ENCODE measurements around the gene RHBG.

The RHBG gene

DNA sequence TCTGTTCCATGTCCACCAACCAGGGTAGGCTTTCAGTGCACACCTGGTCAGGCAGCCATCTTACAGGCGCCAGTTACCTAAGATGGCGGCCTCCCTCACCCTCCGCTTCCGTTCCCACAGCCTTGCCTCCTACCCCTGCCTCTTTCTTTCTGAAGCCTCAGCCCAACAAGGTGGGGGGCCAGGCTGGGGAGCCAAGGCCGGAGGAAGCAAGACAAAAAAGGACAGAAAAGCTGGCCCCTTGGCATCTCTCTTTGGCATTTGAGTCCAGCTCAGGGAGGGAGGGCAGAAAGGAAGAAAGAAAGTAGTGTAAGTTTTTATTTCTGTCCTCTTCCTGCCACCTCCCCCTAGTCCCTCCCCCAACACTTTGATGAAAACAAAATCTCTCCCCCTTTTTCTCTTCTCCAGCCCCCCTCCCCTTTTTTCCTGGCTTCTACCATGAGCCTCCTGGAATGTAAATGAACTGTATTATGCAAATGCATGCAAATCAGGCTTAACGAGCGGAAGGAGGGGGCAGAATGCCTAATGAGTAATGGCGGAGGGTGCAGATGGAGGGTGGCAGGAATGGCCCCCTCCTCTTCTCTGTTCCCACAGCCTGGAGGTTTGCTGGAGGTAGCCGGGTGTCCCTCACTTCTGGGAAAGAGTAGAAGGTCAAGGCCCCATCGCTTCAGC lies 43.8 kb downstream of the RHBG start:
- peaks cover 5% of the 10 kb centered on the region for H3K36me3 ChIP-seq (ENCODE audit: control insufficient read depth, insufficient read depth, low read length)
- TF ChIP-seq, protein P1, sequence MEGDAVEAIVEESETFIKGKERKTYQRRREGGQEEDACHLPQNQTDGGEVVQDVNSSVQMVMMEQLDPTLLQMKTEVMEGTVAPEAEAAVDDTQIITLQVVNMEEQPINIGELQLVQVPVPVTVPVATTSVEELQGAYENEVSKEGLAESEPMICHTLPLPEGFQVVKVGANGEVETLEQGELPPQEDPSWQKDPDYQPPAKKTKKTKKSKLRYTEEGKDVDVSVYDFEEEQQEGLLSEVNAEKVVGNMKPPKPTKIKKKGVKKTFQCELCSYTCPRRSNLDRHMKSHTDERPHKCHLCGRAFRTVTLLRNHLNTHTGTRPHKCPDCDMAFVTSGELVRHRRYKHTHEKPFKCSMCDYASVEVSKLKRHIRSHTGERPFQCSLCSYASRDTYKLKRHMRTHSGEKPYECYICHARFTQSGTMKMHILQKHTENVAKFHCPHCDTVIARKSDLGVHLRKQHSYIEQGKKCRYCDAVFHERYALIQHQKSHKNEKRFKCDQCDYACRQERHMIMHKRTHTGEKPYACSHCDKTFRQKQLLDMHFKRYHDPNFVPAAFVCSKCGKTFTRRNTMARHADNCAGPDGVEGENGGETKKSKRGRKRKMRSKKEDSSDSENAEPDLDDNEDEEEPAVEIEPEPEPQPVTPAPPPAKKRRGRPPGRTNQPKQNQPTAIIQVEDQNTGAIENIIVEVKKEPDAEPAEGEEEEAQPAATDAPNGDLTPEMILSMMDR (IDR thresholded peaks at IDR 0.05; ENCODE audit: insufficient read depth, low read length, poor library complexity, severe bottlenecking): no peak
- H3K4me3 ChIP-seq (replicated peaks; ENCODE audit: low read depth, low read length): no peak overlapping the region
- no peaks in the 10 kb centered on the region for H3K27me3 ChIP-seq (replicated peaks; ENCODE audit: control insufficient read depth, insufficient read depth, low read length)
- no peak for DNase-seq (ENCODE audit: extremely low read depth, insufficient read length)

DNA sequence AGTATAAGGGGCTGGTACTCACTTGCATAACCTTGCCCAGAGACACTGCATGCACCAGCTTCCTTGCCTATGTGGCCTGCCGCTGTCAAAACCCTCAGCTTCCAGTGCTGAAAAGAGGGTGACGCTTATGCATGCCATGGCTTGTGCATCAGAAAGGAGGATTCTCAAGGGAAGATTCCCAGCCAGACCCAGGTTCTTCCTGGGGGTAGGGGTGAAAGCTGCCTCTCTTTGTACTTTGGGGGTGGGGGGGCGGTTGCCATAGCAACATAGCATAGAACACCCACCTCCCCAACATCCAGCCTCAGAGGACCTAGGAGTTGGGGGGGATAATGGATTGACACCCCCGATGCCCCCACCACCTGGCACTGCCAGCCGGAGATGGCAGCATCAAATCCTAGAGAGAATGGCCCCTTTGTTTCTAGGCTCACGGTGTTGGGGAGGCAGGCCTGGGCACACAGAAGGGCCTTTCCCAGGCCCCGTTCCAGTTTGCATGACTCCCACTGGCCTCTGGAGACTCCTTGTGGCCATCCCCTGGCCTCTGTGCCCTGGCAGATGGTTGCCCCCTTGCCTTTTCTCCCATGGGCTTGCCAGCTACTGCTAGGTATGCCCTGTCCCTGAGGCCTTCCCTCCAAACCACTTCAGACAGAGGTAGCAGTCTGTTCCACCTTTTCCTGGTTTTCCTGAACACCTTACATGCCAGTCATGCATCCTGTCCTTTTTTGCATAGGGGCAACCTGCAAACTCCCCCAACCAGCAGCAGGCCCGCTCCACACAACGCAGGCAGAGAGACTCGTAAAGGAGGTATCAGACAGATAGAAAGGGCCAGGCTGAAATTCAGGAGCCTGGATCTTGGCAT lies 44.6 kb downstream of the RHBG start:
- Histone ChIP-seq H3K27me3 (replicated peaks; ENCODE audit: control insufficient read depth, insufficient read depth, low read length) (no peaks in the 10 kb centered on the region), H3K36me3 (ENCODE audit: control insufficient read depth, insufficient read depth, low read length) (peaks cover 5% of the 10 kb centered on the region), H3K4me3 (replicated peaks; ENCODE audit: low read depth, low read length) (no peak overlapping the region)
- TF ChIP-seq, protein P1 (IDR thresholded peaks at IDR 0.05; ENCODE audit: insufficient read depth, low read length, poor library complexity, severe bottlenecking): no peak
- no peak for DNase-seq (ENCODE audit: extremely low read depth, insufficient read length)

- Histone ChIP-seq H3K36me3 (ENCODE audit: control insufficient read depth, insufficient read depth, low read length) (peaks cover 5% of the 10 kb centered on the region), H3K4me3 (replicated peaks; ENCODE audit: low read depth, low read length) (no peak overlapping the region), H3K27me3 (replicated peaks; ENCODE audit: control insufficient read depth, insufficient read depth, low read length) (no peaks in the 10 kb centered on the region)
- no peak for DNase-seq (ENCODE audit: extremely low read depth, insufficient read length)
- TF ChIP-seq, protein P1 (IDR thresholded peaks at IDR 0.05; ENCODE audit: insufficient read depth, low read length, poor library complexity, severe bottlenecking): no peak
Measured at GRCh38 chr1:156414461-156415064, 45.6 kb downstream of the RHBG start.

GRCh38 chr1:156416993-156417392 lies 48.0 kb downstream of the RHBG start:
- DNase-seq (ENCODE audit: extremely low read depth, insufficient read length): no peak
- TF ChIP-seq, protein P1 (IDR thresholded peaks at IDR 0.05; ENCODE audit: insufficient read depth, low read length, poor library complexity, severe bottlenecking): no peak
- peaks cover 5% of the 10 kb centered on the region for H3K36me3 ChIP-seq (ENCODE audit: control insufficient read depth, insufficient read depth, low read length)
- H3K4me3 ChIP-seq (replicated peaks; ENCODE audit: low read depth, low read length): no peak overlapping the region
- H3K27me3 ChIP-seq (replicated peaks; ENCODE audit: control insufficient read depth, insufficient read depth, low read length): no peaks in the 10 kb centered on the region

GRCh38 chr1:156417401-156418020 lies 48.5 kb downstream of the RHBG start:
- DNase-seq (ENCODE audit: extremely low read depth, insufficient read length): no peak
- H3K36me3 ChIP-seq (ENCODE audit: control insufficient read depth, insufficient read depth, low read length): peaks cover 4% of the 10 kb centered on the region
- H3K27me3 ChIP-seq (replicated peaks; ENCODE audit: control insufficient read depth, insufficient read depth, low read length): no peaks in the 10 kb centered on the region
- TF ChIP-seq, protein P1 (IDR thresholded peaks at IDR 0.05; ENCODE audit: insufficient read depth, low read length, poor library complexity, severe bottlenecking): no peak
- no peak overlapping the region for H3K4me3 ChIP-seq (replicated peaks; ENCODE audit: low read depth, low read length)

Data from GM06990 (cell line).